ENCODE measurements around the gene HMG20B. TPM values are rescaled to one million over a fixed set of nuclear protein-coding genes. Genes with fewer than 3 reads are reported as not detected.

The HMG20B gene
- total RNA-seq, 1 experiment from 2014 or later, result 186 TPM

GRCh38 chr19:3535563-3535965, 37.2 kb upstream of the HMG20B start:
- H4K20me1 ChIP-seq (ENCODE audit: insufficient read depth), result no peaks in the 10 kb centered on the region
- TF ChIP-seq FOSL1 (IDR thresholded peaks at IDR 0.05; ENCODE audit: low read depth) (no peak), POLR2AphosphoS5 (IDR thresholded peaks at IDR 0.05; ENCODE audit: low read depth, low read length) (no peak)
- peaks cover 11 to 27% of the 10 kb centered on the region in 2 experiments; a peak in 3 of 4 replicates for H3K36me3 ChIP-seq (ENCODE audit: control insufficient read depth in 1 of 2, insufficient read depth in 2 of 2, low read length in 2 of 2)
- H3K9me2 ChIP-seq (ENCODE audit: insufficient read depth), result no peaks in the 10 kb centered on the region
- DNase-seq (ENCODE audit: low read depth, low spot score) (no peak), ATAC-seq (no peak)
- H3K9ac ChIP-seq (ENCODE audit: low read length), result no peak overlapping the region
- peaks cover 3 to 22% of the 10 kb centered on the region in 2 experiments; a peak in 3 of 4 replicates for H3K4me1 ChIP-seq (ENCODE audit: control insufficient read depth in 1 of 2, insufficient read depth in 2 of 2, low read length in 2 of 2)
- H3K27ac ChIP-seq (ENCODE audit: low read depth, low read length), result no peak overlapping the region
- H3K27me3 ChIP-seq (ENCODE audit: insufficient read depth, low read length), result no peaks in the 10 kb centered on the region
- H2AFZ ChIP-seq (ENCODE audit: low read depth, low read length, poor library complexity, severe bottlenecking), result no peak overlapping the region
- H3K4me2 ChIP-seq (ENCODE audit: low read length), result no peak overlapping the region
- BruUV-seq (replicated peaks), result no TSS peak
- H3K9me3 ChIP-seq (ENCODE audit: control insufficient read depth in 1 of 2, insufficient read depth in 1 of 2, low read depth in 1 of 2, low read length in 2 of 2), result no peaks in the 10 kb centered on the region
- intact Hi-C loops (cut with micrococcal nuclease), result no loop called here
- POLR2A ChIA-PET, result no interaction called here
- RAD21 ChIA-PET (ENCODE audit: low non-redundant PET in 1 of 2, low total read pairs in 2 of 2, uncharacterized antibody in 2 of 2, unreplicated experiment in 2 of 2), result no interaction called here
- CTCF ChIA-PET, result no interaction called here
- H3K4me3 ChIP-seq (replicated peaks in 1 of 2; ENCODE audit: low read depth in 1 of 2, low read length in 2 of 2), result no peak overlapping the region
- no peaks in the 10 kb centered on the region for H3K79me2 ChIP-seq (ENCODE audit: insufficient read depth, low read length)

GRCh38 chr19:3535981-3536380, 36.8 kb upstream of the HMG20B start:
- H3K27ac ChIP-seq (ENCODE audit: low read depth, low read length), result no peak overlapping the region
- H3K9me2 ChIP-seq (ENCODE audit: insufficient read depth), result no peaks in the 10 kb centered on the region
- RAD21 ChIA-PET (ENCODE audit: low non-redundant PET in 1 of 2, low total read pairs in 2 of 2, uncharacterized antibody in 2 of 2, unreplicated experiment in 2 of 2), result no interaction called here
- H3K9me3 ChIP-seq (ENCODE audit: control insufficient read depth in 1 of 2, insufficient read depth in 1 of 2, low read depth in 1 of 2, low read length in 2 of 2), result no peaks in the 10 kb centered on the region
- no TSS peak for BruUV-seq (replicated peaks)
- no peaks in the 10 kb centered on the region for H3K79me2 ChIP-seq (ENCODE audit: insufficient read depth, low read length)
- DNase-seq (ENCODE audit: low read depth, low spot score) (no peak), ATAC-seq (no peak)
- H3K4me3 ChIP-seq (replicated peaks in 1 of 2; ENCODE audit: low read depth in 1 of 2, low read length in 2 of 2), result no peak overlapping the region
- peaks cover 3 to 22% of the 10 kb centered on the region in 2 experiments; a peak in 3 of 4 replicates for H3K4me1 ChIP-seq (ENCODE audit: control insufficient read depth in 1 of 2, insufficient read depth in 2 of 2, low read length in 2 of 2)
- intact Hi-C loops (cut with micrococcal nuclease), result no loop called here
- H3K36me3 ChIP-seq (ENCODE audit: control insufficient read depth in 1 of 2, insufficient read depth in 2 of 2, low read length in 2 of 2), result peaks cover 11 to 24% of the 10 kb centered on the region in 2 experiments; a peak in 3 of 4 replicates
- H3K4me2 ChIP-seq (ENCODE audit: low read length), result no peak overlapping the region
- POLR2A ChIA-PET, result no interaction called here
- no peaks in the 10 kb centered on the region for H4K20me1 ChIP-seq (ENCODE audit: insufficient read depth)
- H2AFZ ChIP-seq (ENCODE audit: low read depth, low read length, poor library complexity, severe bottlenecking), result no peak overlapping the region
- CTCF ChIA-PET, result no interaction called here
- no peaks in the 10 kb centered on the region for H3K27me3 ChIP-seq (ENCODE audit: insufficient read depth, low read length)
- H3K9ac ChIP-seq (ENCODE audit: low read length), result no peak overlapping the region
- TF ChIP-seq ATF3 (IDR thresholded peaks at IDR 0.05) (no peak), POLR2A (IDR thresholded peaks at IDR 0.05; ENCODE audit: borderline replicate concordance, extremely low read depth, insufficient read depth, insufficient read length) (no peak), SIN3A (IDR thresholded peaks at IDR 0.05; ENCODE audit: low read depth) (no peak), ZBTB33 (IDR thresholded peaks at IDR 0.05; ENCODE audit: extremely low read depth, insufficient replicate concordance, low read length) (no peak), SRF (IDR thresholded peaks at IDR 0.05; ENCODE audit: low read depth) (no peak), ZFX (IDR thresholded peaks at IDR 0.05) (no peak), ELF1 (IDR thresholded peaks at IDR 0.05; ENCODE audit: borderline replicate concordance, low read depth) (no peak), REST (IDR thresholded peaks at IDR 0.05; ENCODE audit: low read depth) (no peak), JUND (IDR thresholded peaks at IDR 0.05) (no peak), TCF7L2 (IDR thresholded peaks at IDR 0.05; ENCODE audit: borderline replicate concordance, extremely low read depth, insufficient read depth, insufficient read length) (no peak), CEBPB (IDR thresholded peaks at IDR 0.05; ENCODE audit: low read depth) (no peak), ZNF274 (IDR thresholded peaks at IDR 0.05; ENCODE audit: low read depth, low read length) (no peak), CBX3 (IDR thresholded peaks at IDR 0.05; ENCODE audit: low read depth) (no peak), YY1 (IDR thresholded peaks at IDR 0.05; ENCODE audit: extremely low read depth, insufficient replicate concordance, low read depth, low read length) (no peak)

Data from HCT116 (cell line).